GM10847 (cell line): ENCODE measurements around the gene BNC2.

Source experiments
- POLR2A ChIP-seq: IDR thresholded peaks from 2 replicates; pipeline ENCODE4 v1.6.1; 2011; ENCODE audit not compliant: insufficient read length; ENCODE audit errors: extremely low read depth

Gene BNC2

GRCh38 chr9:16803648-16804047, 66.8 kb downstream of the BNC2 start:
- no peak for TF ChIP-seq POLR2A

GRCh38 chr9:16801871-16802466, 68.5 kb downstream of the BNC2 start:
- no peak for TF ChIP-seq POLR2A

- TF ChIP-seq POLR2A: no peak
Measured at GRCh38 chr9:16796304-16796825, 74.1 kb downstream of the BNC2 start.

GRCh38 chr9:16794871-16795639, 75.4 kb downstream of the BNC2 start:
- no peak for TF ChIP-seq POLR2A

GRCh38 chr9:16794103-16794502, 76.4 kb downstream of the BNC2 start:
- TF ChIP-seq POLR2A: no peak

GRCh38 chr9:16787724-16788123, 82.7 kb downstream of the BNC2 start:
- TF ChIP-seq POLR2A: no peak

- no peak for TF ChIP-seq POLR2A
Measured at GRCh38 chr9:16784002-16784401, 86.5 kb downstream of the BNC2 start.

- no peak for TF ChIP-seq POLR2A
Measured at GRCh38 chr9:16782490-16782889, 88.0 kb downstream of the BNC2 start.

- TF ChIP-seq POLR2A: no peak
Measured at GRCh38 chr9:16775330-16775729, 95.1 kb downstream of the BNC2 start.

GRCh38 chr9:16773617-16774016, 96.9 kb downstream of the BNC2 start:
- TF ChIP-seq POLR2A: no peak

GRCh38 chr9:16773116-16773515, 97.4 kb downstream of the BNC2 start:
- no peak for TF ChIP-seq POLR2A

- no peak for TF ChIP-seq POLR2A
Measured at GRCh38 chr9:16771356-16771755, 99.1 kb downstream of the BNC2 start.

GRCh38 chr9:16769291-16769690, 101.2 kb downstream of the BNC2 start:
- TF ChIP-seq POLR2A: no peak

- TF ChIP-seq POLR2A: no peak
Measured at GRCh38 chr9:16768816-16769215, 101.7 kb downstream of the BNC2 start.

GRCh38 chr9:16767366-16767765, 103.1 kb downstream of the BNC2 start:
- TF ChIP-seq POLR2A: no peak

- no peak for TF ChIP-seq POLR2A
Measured at GRCh38 chr9:16763946-16764345, 106.5 kb downstream of the BNC2 start.
